B cell (primary cell): ENCODE results near the gene TIGD3. TPM values are rescaled to one million over a fixed set of nuclear protein-coding genes. Genes with fewer than 3 reads are reported as not detected.

ENCODE experiments used
- ATAC-seq: fragments of 200-7000 bp; cut with Tn5 transposase; one replicate; pipeline ENCODE4 v1.10.0; 2021; ENCODE audit warnings: low read depth, mild to moderate bottlenecking, moderate number of reproducible peaks, moderate library complexity
- CTCF ChIA-PET: fragments of 350-600 bp; sonication (Branson Sonifier 250); formaldehyde crosslinking; loops from one replicate; lab custom pipeline; 2021; ENCODE audit warnings: antibody characterized with exemption, inconsistent platforms; lab: Charles Lee
- POLR2A ChIA-PET: fragments of 350-600 bp; sonication (Branson Sonifier 250); formaldehyde crosslinking; loops from one replicate; lab custom pipeline; 2021; ENCODE audit warnings: antibody characterized with exemption; lab: Charles Lee
- DNase-seq: peaks from one replicate; pipeline ENCODE4 v3.0.0; 2013
- H2AFZ ChIP-seq: 2 replicates; pipeline ENCODE4 v1.6.1; 2012; ENCODE audit warnings: mild to moderate bottlenecking, low read depth, low read length; ENCODE audit not compliant: insufficient read depth, poor library complexity, severe bottlenecking
- H3K27ac ChIP-seq, 2 donors: 1 replicate in 1 of 2; 2 replicates in 1 of 2; pipeline ENCODE4 v1.5.1; 2012 to 2013; ENCODE audit warnings: low read length in 2 of 2, mild to moderate bottlenecking in 2 of 2, moderate library complexity in 1 of 2
- H3K27me3 ChIP-seq, 4 experiments: fragments of 200-600 bp in 1 of 4; sonication (generic) in 1 of 4; replicated peaks in 1 of 4; 1 replicate in 2 of 4; 2 replicates in 2 of 4; pipeline versions ENCODE4 v1.6.1 to v1.7.0; 2013 to 2016; ENCODE audit warnings: low read length in 3 of 4, mild to moderate bottlenecking in 2 of 4, mixed read lengths in 1 of 4, moderate library complexity in 1 of 4; ENCODE audit not compliant: insufficient read depth in 4 of 4, control insufficient read depth in 3 of 4; ENCODE audit errors: control extremely low read depth in 1 of 4
- H3K36me3 ChIP-seq, 2 experiments: replicated peaks in 1 of 2; 1 replicate in 1 of 2; 2 replicates in 1 of 2; pipeline versions ENCODE4 v1.6.1 to v1.7.1; 2013; ENCODE audit warnings: low read length in 1 of 2; ENCODE audit not compliant: insufficient read depth in 2 of 2, control insufficient read depth in 1 of 2; ENCODE audit errors: control extremely low read depth in 1 of 2, extremely low read depth in 1 of 2
- H3K4me1 ChIP-seq, 2 donors: fragments of 200-600 bp in 1 of 2; sonication (generic) in 1 of 2; 1 replicate in 1 of 2; 2 replicates in 1 of 2; pipeline versions ENCODE4 v1.5.1 to v1.6.1; 2013 to 2017; ENCODE audit warnings: low read length in 2 of 2; ENCODE audit not compliant: control insufficient read depth in 2 of 2, insufficient read depth in 2 of 2
- H3K4me2 ChIP-seq: replicated peaks from 2 replicates; pipeline ENCODE3; 2012; ENCODE audit warnings: mild to moderate bottlenecking, low read depth, low read length; ENCODE audit not compliant: poor library complexity, severe bottlenecking
- H3K4me3 ChIP-seq, 5 experiments: fragments of 200-600 bp in 1 of 5; sonication (generic) in 1 of 5; 1 replicate in 3 of 5; 2 replicates in 2 of 5; pipeline versions ENCODE4 v1.5.1 to v1.7.0; 2011 to 2016; ENCODE audit warnings: low read length in 4 of 5, mild to moderate bottlenecking in 4 of 5, low read depth in 2 of 5, control low read depth in 1 of 5, moderate library complexity in 1 of 5; ENCODE audit not compliant: insufficient read depth in 1 of 5; ENCODE audit errors: control extremely low read depth in 1 of 5, extremely low read depth in 1 of 5
- H3K79me2 ChIP-seq: fragments of 200-600 bp; sonication (generic); one replicate; pipeline ENCODE4 v1.6.0; 2016; ENCODE audit warnings: low read length; ENCODE audit not compliant: control insufficient read depth, insufficient read depth
- H3K9ac ChIP-seq: fragments of 200-600 bp; sonication (generic); 2 replicates; pipeline ENCODE4 v1.6.1; 2017; ENCODE audit warnings: mild to moderate bottlenecking, low read length, moderate library complexity
- H3K9me3 ChIP-seq, 3 donors: one replicate each; pipeline versions ENCODE4 v1.6.1 to v1.7.1; 2013; ENCODE audit warnings: low read length in 2 of 3; ENCODE audit not compliant: control insufficient read depth in 2 of 3, insufficient read depth in 1 of 3; ENCODE audit errors: control extremely low read depth in 1 of 3
- H4K20me1 ChIP-seq: 2 replicates; pipeline ENCODE4 v1.6.0; 2012; ENCODE audit warnings: mild to moderate bottlenecking, low read length; ENCODE audit not compliant: insufficient read depth, control insufficient read depth, poor library complexity, severe bottlenecking
- H3K27ac Mint-ChIP-seq: one replicate; pipeline ENCODE4 v1.8.0; 2021; ENCODE audit warnings: mixed read lengths
- H3K27me3 Mint-ChIP-seq: one replicate; pipeline ENCODE4 v1.8.0; 2021; ENCODE audit warnings: mixed read lengths
- H3K4me1 Mint-ChIP-seq: one replicate; pipeline ENCODE4 v1.8.0; 2021; ENCODE audit warnings: mixed read lengths
- H3K4me3 Mint-ChIP-seq: one replicate; pipeline ENCODE4 v1.8.0; 2021; ENCODE audit warnings: mixed read lengths
- H3K9me3 Mint-ChIP-seq: one replicate; pipeline ENCODE4 v1.8.0; 2022; ENCODE audit warnings: mixed read lengths; ENCODE audit not compliant: insufficient read depth
- EZH2 ChIP-seq: IDR thresholded peaks from 2 replicates; pipeline ENCODE4 v1.6.1; 2012; ENCODE audit warnings: borderline replicate concordance, low read depth, mild to moderate bottlenecking, moderate library complexity, low read length; ENCODE audit not compliant: insufficient read depth, poor library complexity, severe bottlenecking
- WGBS: methylation state at CpG from one replicate; pipeline ENCODE4 v1.1.5; 2013; ENCODE audit warnings: missing lambda C conversion rate; ENCODE audit not compliant: insufficient coverage; 5-methylcytosine and 5-hydroxymethylcytosine counted together
- intact Hi-C: fragments of 100-400 bp; cut with micrococcal nuclease; formaldehyde crosslinking; loops from one replicate; pipeline ENCODE4 v1.10.0; 2022
- polyA plus RNA-seq: library from polyadenylated mRNA; depleted of rRNA; stranded (reverse); fragments of >200 nt; gene quantifications from 2 replicates; pipeline ENCODE4 v1.2.3, GENCODE V29; 2012
- total RNA-seq, 2 donors: library from RNA; stranded (reverse); fragments of 120-200 nt in 1 of 2; gene quantifications; 1 replicate in 1 of 2; 2 replicates in 1 of 2; pipeline versions ENCODE4 v1.2.3 to v1.2.4, GENCODE V29; 2013 to 2022
- TF ChIP-seq, protein P1 (sequence below): fragments of 200-600 bp; IDR thresholded peaks from one replicate; pipeline ENCODE4 v1.8.0; 2022; ENCODE audit warnings: antibody characterized with exemption, mild to moderate bottlenecking

Gene TIGD3
- total and polyA plus RNA-seq, 2 donors (not counting 1 experiment from before 2014, with no cell fraction given), result 3.8 to 6.1 TPM

DNA sequence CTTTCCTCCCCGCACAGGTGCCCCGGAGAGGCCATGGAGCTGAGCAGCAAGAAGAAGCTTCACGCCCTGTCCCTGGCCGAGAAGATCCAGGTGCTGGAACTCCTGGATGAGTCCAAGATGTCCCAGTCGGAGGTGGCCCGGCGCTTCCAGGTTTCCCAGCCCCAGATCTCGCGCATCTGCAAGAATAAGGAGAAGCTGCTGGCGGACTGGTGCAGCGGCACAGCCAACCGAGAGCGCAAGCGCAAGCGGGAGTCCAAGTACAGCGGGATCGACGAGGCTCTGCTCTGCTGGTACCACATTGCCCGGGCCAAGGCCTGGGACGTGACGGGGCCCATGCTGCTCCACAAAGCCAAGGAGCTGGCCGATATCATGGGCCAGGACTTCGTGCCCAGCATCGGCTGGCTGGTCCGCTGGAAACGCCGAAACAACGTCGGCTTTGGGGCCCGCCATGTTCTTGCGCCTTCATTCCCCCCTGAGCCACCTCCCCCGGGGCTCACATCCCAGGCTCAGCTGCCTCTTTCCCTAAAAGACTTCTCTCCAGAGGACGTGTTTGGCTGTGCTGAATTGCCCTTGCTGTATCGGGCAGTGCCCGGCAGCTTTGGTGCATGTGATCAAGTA is 1.3 kb downstream of the TIGD3 start:
- Histone ChIP-seq H3K9me3 (no peaks in the 10 kb centered on the region), H4K20me1 (peaks cover 4% of the 10 kb centered on the region), H3K9ac (peak overlapping the region; percentile 76), H3K79me2 (no peaks in the 10 kb centered on the region), H3K4me3 (peak overlapping the region in 4 of 5 experiments; percentile 51 to 79 (median 69)), H3K27me3 (no peaks in the 10 kb centered on the region), H3K4me2 (peak overlapping the region; percentile 99), H3K27ac (no peak overlapping the region), H3K36me3 (peaks cover 0 to 20% of the 10 kb centered on the region in 2 experiments), H3K4me1 (peaks cover 11 to 16% of the 10 kb centered on the region in 2 donors), H2AFZ (peak overlapping the region; percentile 79)
- H3K27me3 Mint-ChIP-seq, result no peaks in the 10 kb centered on the region
- peak overlapping the region; percentile 95 for H3K4me3 Mint-ChIP-seq
- TF ChIP-seq, protein P1, sequence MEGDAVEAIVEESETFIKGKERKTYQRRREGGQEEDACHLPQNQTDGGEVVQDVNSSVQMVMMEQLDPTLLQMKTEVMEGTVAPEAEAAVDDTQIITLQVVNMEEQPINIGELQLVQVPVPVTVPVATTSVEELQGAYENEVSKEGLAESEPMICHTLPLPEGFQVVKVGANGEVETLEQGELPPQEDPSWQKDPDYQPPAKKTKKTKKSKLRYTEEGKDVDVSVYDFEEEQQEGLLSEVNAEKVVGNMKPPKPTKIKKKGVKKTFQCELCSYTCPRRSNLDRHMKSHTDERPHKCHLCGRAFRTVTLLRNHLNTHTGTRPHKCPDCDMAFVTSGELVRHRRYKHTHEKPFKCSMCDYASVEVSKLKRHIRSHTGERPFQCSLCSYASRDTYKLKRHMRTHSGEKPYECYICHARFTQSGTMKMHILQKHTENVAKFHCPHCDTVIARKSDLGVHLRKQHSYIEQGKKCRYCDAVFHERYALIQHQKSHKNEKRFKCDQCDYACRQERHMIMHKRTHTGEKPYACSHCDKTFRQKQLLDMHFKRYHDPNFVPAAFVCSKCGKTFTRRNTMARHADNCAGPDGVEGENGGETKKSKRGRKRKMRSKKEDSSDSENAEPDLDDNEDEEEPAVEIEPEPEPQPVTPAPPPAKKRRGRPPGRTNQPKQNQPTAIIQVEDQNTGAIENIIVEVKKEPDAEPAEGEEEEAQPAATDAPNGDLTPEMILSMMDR, result no peak
- TF ChIP-seq EZH2, result no peak
- no peaks in the 10 kb centered on the region for H3K9me3 Mint-ChIP-seq
- no peak for ATAC-seq
- intact Hi-C loops, result loop anchor here (2.0 kb wide), 2 partner anchors 41 to 63 kb away; partner anchors contain the start of gene CDC42EP2
- DNase-seq, result no peak
- peaks cover 20% of the 10 kb centered on the region for H3K4me1 Mint-ChIP-seq
- peak overlapping the region; percentile 92 for H3K27ac Mint-ChIP-seq
- ChIA-PET POLR2A (interaction anchor here (0.5 to 1.4 kb wide), 9 partner anchors 7 to 618 kb away, joined by 3 to 10 read pairs (median 5); partner anchors contain the start of gene DPF2), CTCF (interaction anchor here (1.0 to 4.1 kb wide), 6 partner anchors 22 to 238 kb away, joined by 3 to 12 read pairs (median 3); partner anchors contain the start of gene DPF2)
- 74% methylated on average over 35 of the region's 35 CpGs for WGBS
